ENCODE results near the gene OR2L5.

The OR2L5 gene

DNA sequence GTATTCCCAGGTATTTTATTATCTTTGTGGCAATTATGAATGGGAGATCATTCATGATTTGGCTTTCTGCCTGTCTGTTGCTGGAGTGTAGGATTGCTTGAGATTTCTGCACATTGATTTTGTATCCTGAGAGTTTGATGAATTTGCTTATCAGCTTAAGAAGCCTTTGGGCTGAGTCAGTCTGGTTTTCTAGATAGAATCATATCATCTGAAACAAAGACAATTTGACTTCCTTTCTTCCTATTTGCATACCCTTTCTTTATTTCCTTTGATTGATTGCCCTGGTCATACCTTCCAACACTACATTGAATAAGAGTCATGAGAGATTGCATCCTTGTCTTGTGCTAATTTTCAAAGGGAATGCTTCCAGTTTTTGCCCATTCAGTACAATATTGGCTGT is 41.2 kb downstream of the OR2L5 start:
- Mint-ChIP-seq H3K4me1 (no peaks in the 10 kb centered on the region), H3K9me3 (peaks cover 21% of the 10 kb centered on the region), H3K27me3 (no peaks in the 10 kb centered on the region), H3K4me3 (no peak overlapping the region), H3K36me3 (ENCODE audit: insufficient read depth) (no peaks in the 10 kb centered on the region), H3K27ac (ENCODE audit: low read depth) (no peak overlapping the region)
- ATAC-seq (replicated peaks; ENCODE audit: extremely low read depth, poor library complexity, severe bottlenecking) (no peak), DNase-seq (ENCODE audit: low spot score in 2 of 2) (no peak)

DNA sequence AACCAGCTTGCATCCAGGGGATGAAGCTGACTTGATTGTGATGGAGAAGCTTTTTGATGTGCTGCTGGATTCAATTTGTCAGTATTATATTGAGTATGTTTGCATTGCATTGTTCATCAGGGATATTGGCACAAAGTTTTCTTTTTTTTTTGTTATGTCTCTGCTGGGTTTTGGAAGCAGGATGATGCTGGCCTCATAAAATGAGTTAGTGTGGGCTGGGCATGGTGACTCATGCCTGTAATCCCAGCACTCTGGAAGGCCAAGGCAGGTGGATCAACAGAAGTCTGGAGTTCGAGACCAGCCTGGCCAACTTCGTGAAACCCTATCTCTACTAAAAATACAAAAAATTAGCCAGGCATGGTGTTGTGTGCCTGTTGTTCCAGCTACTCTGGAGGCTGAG is 41.8 kb downstream of the OR2L5 start:
- H3K27ac Mint-ChIP-seq (ENCODE audit: low read depth) = no peak overlapping the region
- H3K4me3 Mint-ChIP-seq = no peak overlapping the region
- no peak for DNase-seq (ENCODE audit: low spot score in 2 of 2)
- H3K27me3 Mint-ChIP-seq = no peaks in the 10 kb centered on the region
- no peaks in the 10 kb centered on the region for H3K4me1 Mint-ChIP-seq
- ATAC-seq (replicated peaks; ENCODE audit: extremely low read depth, poor library complexity, severe bottlenecking) = no peak
- H3K36me3 Mint-ChIP-seq (ENCODE audit: insufficient read depth) = no peaks in the 10 kb centered on the region
- peaks cover 21% of the 10 kb centered on the region for H3K9me3 Mint-ChIP-seq

DNA sequence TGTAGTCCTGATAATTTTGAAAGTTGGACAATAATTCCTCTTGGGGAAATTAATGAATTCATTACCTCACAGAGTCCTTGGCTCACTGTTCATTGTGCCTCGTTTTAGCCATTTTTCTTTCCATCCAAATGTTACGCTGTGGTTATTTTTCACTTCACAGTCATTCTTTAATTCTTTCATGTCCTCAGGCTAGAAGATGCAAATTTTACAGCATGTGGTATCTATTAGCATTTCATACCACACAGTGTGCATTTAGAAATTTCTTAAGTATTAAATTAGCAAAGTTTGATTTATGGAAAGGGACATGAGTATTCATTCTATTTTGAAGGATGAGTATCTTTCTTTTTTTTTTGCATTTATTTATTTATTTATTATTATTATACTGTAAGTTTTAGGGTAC is 51.6 kb downstream of the OR2L5 start:
- no peak overlapping the region for H3K27ac Mint-ChIP-seq (ENCODE audit: low read depth)
- H3K27me3 Mint-ChIP-seq = no peaks in the 10 kb centered on the region
- H3K36me3 Mint-ChIP-seq (ENCODE audit: insufficient read depth) = peaks cover 3% of the 10 kb centered on the region
- H3K4me3 Mint-ChIP-seq = no peak overlapping the region
- ATAC-seq (replicated peaks; ENCODE audit: extremely low read depth, poor library complexity, severe bottlenecking) (no peak), DNase-seq (ENCODE audit: low spot score in 2 of 2) (no peak)
- H3K4me1 Mint-ChIP-seq = no peaks in the 10 kb centered on the region
- peaks cover 21% of the 10 kb centered on the region for H3K9me3 Mint-ChIP-seq

DNA sequence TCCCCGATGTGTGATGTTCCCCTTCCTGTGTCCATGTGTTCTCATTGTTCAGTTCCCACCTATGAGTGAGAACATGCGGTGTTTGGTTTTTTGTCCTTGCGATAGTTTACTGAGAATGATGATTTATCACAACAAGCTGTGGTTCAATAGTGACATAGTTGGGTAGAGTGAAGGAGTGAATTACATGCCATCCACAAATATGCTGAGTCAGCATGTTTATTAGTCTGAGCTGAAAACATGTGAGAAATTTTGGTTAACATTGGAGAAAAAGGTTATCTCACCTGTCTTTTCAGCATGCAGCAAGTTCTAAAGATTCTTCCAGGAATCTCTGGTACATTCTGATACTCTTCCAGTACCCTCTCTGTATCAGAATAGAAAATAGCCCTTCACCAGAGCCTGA is 52.1 kb downstream of the OR2L5 start:
- H3K9me3 Mint-ChIP-seq = peaks cover 25% of the 10 kb centered on the region
- no peak for DNase-seq (ENCODE audit: low spot score in 2 of 2)
- ATAC-seq (replicated peaks; ENCODE audit: extremely low read depth, poor library complexity, severe bottlenecking) = no peak
- H3K27me3 Mint-ChIP-seq = no peaks in the 10 kb centered on the region
- H3K36me3 Mint-ChIP-seq (ENCODE audit: insufficient read depth) = peaks cover 3% of the 10 kb centered on the region
- H3K4me1 Mint-ChIP-seq = no peaks in the 10 kb centered on the region
- H3K27ac Mint-ChIP-seq (ENCODE audit: low read depth) = no peak overlapping the region
- H3K4me3 Mint-ChIP-seq = no peak overlapping the region

Data from central memory CD8-positive, alpha-beta T cell (primary cell).